HG03066 (cell line): ENCODE results near the gene CHAT.

Experiments used
- ATAC-seq: cut with Tn5 transposase; IDR thresholded peaks from one replicate; pipeline ENCODE4 v1.9.1; 2021; ENCODE audit warnings: low read depth; ENCODE audit not compliant: unreplicated experiment

CHAT gene

DNA sequence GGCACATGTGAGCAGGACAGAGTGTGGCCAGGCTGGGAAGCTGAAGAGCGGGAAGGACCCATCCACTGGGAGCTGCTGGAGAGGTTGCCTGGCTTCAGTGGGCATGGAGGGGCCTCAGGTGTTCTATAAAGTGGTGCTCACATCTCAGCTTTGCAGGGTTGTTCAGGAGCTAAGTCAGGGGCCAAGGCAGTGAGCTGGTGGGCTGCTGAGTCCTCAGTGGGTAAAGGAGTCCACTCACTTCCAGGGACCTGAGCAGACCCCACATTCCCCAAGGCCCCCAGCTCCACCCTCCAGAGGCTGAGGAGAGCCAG is 36.8 kb downstream of the CHAT start:
- ATAC-seq, result no peak

DNA sequence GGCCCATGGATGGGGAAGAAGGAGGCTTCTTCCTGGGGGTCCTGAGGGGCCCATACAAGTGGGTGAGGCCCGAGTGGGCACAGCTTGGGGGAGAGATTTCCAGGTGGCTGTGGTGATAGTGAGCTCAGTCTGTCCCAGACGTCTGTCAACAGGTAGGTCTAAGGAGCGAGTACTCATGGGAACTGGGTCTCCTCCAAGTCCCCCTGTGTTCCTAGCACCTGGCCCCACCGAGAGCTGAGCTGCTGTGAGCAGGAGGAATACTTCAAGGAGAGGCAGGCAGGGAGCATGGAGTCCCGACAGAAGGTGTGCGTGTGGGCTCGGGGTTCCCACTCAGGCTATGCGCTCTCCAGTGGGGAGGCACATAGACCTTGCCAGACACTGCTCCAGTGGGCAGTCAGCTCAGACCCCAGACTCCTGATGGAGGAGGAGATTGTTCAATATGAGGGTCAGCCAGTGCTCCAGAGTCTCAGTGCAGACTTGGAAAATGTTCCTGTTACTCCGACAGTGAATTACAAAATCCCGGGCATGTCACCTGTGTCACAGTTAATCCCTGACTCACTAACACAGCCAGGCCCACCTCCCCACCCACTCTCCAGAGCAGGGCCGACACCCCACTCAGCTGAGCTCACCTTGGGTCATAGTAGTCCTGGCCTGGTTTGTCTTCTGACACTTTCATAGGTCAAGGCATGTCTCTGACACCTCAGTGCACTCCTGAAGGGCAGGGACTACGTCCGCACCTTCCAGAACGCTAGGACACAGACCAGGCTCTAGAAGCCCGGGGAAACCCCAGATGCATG is 37.4 kb downstream of the CHAT start:
- no peak for ATAC-seq

DNA sequence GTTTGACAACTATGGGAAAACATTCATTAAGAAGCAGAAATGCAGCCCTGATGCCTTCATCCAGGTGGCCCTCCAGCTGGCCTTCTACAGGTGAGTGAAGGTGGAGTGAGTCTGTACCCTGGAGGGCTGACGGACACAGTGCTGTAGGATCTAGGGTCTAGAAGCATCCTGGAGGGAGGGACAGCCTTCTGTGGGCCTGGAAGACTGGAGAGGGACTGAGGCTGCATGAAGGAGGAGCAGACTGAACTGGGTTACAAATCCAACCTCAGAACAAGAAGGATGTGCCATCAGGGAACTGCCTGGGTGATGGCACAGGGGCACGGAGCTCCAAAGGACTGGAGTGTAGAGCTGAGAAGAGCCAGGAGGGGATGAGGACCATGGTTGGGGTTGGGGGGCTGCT is 38.1 kb downstream of the CHAT start:
- ATAC-seq, result no peak

DNA sequence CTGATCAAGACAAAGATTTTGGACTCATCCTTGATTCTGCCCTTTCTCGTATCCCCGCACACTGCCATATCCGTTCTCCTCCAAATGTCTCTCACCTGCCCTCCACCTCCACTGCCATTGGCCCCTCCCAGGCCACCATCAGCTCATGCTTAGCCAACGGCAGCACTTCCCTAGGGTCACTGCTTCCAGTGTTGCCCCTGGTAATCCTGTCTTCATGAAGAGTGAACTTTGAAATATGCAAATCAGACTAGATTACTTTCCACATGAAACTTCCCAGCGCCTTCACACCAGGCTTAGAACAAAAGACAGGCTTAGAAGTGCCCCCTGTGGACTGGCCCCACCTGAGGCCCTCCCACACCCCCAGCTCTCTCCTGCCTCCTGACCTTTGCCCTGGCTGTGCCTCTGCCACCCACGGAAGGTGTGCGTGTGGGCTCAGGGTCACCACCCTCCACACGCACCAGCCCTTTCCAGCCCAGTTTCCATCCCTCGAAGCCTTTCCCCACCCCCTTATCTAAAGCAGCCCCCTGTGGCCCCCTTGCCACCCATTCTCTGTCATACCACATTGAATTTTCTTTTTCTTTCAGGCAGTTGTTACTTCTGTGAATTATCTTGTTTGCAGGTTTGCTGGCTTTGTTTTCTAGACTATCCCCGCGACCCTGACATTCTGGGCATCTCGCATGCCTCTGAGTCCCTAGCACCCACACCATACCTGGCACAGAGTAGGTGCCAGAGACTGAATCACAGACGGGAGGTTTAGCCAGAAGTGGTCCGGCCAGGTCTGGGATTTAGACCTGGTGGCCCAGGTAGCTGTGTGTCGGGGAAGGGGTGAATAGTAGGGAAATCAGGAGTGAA is 38.8 kb downstream of the CHAT start:
- ATAC-seq, result no peak

DNA sequence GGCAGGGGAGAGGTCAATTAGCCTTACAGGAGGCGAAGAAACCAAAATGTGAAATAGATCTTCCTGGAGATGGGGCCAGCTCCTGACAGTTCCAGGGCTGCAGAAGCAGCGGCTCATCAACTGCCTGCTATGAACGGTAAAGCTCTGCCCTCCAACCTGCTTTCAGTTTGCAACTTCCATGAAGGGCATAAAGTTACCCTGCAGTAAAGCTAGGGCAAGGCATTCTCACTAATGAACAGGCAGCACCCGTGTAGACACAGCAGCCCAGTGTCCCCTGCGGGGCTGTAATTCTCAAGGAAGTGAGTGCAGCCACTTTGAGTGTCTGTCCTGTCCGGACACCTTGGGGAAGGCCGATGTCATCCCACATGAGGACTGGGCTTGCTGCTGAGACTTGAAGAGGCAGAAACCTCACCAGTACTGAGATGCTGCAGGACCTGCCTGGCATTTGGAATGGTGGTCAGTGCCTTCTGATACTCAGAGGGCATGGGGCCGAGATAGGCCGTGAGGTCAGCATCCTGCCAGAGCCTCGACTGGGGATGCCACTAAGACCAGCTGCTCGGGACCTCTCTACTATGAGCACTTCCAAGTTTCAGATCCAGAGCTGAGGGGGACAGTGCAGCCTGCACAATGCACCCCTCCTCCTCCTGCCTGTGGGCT is 39.6 kb downstream of the CHAT start:
- no peak for ATAC-seq

DNA sequence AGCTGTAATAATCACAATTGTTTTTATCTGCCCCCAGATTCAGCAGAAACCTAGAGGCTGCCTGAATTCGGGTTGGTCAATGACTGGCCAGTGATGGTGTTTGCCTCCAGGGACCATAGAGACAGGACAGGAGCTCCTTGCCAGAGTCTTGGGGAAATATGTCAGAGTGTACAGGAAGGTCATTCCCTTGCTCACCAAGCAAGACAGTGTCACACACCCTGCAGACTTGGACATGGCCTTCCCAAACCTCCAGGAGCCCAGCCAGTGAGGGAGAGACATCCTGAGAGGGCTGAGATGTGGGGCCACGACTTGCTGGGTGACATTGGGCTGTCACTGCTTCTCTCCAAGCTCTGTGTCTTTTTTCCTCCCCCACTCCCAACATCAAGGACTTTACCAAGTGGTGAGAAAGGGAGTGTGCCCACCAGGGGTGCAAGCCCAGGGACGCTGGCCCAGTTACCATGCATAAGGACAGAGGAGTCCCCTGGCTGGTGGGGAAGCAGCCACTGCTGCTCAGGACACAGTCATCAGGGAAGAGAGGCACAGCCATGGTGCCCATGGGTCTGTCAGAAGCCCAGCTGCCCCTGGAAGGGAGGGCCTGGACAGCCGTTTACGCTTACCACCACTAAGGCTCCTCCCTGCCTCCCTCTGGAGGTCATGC is 40.3 kb downstream of the CHAT start:
- no peak for ATAC-seq

DNA sequence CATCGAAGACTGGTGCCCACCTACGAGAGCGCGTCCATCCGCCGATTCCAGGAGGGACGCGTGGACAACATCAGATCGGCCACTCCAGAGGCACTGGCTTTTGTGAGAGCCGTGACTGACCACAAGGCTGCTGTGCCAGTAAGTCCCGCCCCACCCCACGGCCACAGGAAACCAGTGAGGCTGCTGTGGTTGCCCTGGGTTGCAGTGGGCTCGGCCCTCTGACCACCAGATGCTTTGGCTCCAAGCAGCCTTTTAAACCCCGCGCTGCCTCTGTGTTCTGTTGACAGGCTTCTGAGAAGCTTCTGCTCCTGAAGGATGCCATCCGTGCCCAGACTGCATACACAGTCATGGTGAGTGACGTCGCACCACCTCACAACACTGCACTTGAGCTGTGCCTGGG is 41.3 kb downstream of the CHAT start:
- ATAC-seq, result no peak

DNA sequence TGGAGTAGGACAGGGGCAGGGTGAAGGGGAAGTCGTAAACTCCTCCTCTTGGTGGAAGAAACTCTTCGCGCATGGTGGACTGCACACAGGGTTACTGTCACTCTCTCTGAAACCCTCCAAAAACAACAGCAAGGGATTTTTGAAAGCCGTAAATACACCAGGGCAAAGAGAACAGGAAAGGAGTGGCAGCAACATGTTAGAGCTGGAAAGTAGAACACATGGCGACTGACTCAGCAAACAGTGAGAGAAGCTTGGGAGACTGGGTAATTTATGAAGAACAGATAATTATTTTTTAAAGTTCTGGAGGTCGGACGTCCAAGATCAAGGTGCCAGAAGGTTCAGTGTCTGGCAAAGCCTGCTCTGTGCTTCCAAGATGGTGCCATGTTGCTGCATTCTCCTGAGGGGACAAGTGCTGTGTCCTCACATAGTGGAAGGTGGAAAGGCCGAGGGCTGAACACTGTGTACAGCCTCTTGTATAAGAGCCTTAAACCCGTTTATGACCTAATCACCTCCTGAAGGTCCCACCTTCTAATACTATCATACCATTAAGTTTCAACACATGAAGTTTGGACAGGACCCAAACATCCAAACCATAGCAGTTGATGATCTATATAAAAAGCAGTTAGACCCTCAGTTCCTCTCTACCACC is 43.1 kb downstream of the CHAT start:
- no peak for ATAC-seq

DNA sequence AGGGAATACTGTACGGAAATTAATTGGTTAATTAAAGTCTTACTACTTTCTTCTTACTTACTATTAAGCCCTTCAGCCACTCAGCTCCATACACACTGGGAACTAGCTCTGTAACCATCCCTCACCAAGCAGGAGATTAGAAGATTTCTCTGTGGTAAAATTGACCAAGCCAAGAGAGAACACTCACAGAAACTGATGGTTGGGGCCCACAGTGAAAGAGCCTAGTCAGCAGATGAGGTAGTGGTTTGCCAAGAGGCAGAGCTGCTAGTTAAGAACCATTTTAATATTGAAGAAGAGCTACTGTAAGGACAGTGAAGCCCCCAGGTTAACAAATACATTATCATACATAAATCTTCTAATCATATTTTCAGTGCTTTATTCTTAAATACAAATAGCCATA is 43.8 kb downstream of the CHAT start:
- no peak for ATAC-seq

DNA sequence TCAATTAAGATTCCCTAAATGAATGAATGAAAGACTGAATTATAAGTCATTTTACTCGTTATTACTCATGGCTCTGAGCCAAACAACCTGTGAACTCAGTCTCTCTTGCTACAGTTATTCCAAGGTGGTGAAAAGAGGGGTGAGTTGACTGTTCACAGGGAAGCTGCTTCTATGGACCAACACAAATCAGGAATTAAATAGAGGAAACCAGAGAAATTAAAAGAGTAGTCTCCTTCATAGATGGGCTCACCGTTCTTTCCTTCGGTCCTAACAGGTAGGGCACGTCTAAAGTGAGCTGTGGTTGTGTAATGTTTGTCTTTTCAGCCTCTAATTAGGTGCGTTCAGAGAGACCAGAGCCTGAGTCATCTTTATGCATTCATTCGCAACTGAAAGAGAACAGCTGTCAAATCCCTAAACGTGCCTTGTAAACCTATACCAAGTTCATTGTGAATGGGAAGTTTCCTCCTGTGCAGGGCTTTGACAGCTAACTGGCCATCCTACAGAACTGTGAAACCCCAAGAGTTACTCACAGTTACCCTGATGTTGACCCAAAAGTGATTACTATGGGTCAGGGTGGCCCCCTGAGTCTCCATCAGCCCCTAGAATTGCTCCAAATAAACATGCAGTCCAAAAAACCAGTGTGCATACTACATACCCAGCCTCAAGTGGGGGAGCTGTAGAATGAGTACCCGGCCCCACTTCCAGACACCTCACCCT is 47.5 kb downstream of the CHAT start:
- ATAC-seq, result no peak

DNA sequence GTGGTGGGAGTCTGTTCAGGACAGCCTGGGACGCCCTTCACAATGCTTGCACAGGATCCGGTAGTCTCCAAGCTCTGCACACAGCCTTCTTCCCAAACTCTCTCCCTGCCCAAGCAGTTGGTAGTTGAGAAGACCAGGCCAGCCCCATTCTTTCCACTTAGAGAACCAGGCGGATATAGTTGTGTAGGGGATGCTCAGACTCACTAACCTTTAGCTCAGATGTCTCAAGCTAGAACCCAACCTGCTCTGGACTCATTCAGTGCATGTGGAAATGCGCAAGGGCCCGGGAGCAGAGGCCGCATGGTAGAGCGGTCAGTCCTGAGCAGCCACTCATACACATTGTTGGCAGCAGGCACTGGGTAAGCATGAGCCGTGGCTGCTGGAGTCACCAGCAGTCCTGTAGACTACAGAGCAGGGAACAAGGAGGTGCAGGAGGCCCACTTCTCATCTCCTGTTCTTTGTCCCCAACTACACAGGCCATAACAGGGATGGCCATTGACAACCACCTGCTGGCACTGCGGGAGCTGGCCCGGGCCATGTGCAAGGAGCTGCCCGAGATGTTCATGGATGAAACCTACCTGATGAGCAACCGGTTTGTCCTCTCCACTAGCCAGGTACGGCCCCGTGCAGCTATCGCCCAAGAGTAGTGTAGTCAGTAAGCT is 48.5 kb downstream of the CHAT start:
- no peak for ATAC-seq

DNA sequence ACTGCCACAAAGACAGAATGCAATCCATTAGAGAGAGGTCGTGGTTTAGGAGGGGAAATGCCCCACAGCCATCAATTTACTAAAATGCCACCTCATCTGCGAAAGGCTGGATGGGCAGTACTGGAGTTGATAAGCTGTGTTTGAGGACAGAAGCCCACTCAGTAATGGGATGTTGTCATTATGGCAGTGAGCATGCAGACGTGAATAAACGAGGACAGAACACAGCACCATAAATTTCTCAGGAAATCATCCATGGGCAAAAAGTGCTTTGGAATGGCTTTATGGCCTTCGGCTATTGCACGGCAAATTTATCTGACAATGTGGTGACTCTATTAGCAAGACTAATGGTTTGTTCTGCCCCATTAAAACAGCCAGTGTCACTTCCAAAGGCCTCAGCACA is 49.8 kb downstream of the CHAT start:
- ATAC-seq, result no peak

DNA sequence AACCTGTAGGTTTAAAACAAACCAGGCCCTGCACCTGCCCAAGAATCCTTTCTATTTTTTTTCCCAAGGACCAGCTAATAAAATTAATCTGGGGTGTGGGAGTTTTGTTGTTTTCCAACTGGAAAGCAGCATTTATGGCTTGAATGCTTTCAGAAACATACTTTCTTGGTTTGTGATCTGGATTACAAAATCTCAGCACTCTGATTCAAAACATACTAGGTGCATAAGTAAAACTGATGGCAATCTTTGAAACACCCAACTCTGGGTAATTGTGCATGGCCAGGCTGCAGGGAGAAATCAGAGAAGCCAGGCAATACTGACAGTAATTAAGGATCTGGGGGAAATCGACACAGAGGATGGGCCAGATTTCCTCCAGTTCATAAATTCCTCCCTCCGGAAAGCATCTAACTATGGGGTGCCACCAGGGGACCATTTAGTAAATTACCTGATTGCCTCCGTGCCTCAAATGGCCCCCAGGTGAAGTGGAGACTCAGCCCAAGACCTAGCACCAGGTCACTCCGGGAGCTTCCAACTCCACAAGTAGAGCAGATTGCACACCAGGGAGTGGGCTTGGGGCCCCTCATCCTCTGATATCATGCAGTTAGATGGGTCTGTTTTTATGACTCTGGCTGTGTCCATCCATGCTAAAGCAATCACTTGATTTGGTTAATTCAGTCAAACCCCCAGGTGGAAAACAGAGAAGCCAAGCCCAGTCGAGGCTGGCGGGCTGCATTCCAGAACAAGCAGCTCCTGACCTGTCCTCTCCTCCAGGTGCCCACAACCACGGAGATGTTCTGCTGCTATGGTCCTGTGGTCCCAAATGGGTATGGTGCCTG is 50.4 kb downstream of the CHAT start:
- no peak for ATAC-seq

DNA sequence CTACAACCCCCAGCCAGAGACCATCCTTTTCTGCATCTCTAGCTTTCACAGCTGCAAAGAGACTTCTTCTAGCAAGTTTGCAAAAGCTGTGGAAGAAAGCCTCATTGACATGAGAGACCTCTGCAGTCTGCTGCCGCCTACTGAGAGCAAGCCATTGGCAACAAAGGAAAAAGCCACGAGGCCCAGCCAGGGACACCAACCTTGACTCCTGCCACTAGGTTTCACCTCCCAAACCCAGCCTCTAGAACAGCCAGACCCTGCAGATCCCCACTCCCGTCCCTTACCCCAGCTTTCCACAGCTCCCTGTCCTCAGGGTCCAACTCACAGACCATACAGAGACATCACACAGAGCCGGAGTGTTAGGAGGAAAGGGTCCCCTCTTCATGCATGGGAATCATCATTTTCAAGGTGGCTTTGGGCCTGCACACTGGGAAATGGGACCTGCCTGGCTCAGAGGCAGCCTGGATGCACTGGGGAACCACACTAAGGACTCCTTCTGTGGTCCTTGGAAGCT is 51.1 kb downstream of the CHAT start:
- no peak for ATAC-seq

DNA sequence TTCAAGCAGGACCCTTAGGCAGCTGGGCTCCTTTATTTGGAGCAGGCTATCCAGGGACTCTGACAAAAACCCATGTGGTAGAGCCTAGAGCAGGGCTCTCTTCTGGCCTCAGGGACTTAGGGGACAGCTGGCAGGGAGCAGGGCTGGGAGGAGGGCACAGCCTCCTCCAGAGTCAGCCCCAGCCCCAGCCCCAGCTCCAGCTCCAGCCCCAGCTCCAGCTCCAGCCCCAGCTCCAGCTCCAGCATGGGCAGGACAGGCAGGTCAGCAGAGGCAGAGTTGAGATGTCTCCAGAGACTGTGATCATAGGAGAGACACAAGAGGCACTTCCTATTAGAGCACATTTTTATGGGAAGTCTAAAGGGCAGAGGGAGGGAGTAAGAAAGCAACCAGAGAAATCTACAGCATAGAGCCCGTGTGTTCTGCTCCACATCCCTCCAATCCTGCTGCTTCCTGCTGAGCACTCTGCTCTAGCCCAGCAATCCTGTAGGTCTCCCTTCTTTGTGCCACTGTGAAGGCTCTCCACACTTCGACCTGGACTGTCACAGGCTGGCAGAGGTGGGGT is 52.3 kb downstream of the CHAT start:
- ATAC-seq, result no peak

DNA sequence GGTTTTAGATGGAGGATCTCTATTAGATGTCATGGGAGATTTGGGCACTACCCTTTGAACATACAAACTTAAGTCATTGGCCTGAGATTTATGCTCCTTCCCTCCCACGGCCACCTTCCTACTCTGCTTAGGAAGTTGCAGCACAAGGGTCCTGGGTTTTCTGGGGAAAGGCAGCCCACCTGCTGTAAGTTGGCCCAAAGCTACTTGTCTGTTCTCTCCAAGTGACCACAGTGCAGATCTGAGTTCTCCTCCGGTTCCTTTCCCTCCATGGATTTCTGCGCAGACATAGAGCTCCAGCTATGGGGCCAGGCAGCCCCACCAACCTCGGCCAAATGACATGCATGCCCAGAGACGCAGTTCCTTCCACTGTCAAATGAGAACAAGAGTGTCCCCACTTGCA is 52.8 kb downstream of the CHAT start:
- no peak for ATAC-seq

DNA sequence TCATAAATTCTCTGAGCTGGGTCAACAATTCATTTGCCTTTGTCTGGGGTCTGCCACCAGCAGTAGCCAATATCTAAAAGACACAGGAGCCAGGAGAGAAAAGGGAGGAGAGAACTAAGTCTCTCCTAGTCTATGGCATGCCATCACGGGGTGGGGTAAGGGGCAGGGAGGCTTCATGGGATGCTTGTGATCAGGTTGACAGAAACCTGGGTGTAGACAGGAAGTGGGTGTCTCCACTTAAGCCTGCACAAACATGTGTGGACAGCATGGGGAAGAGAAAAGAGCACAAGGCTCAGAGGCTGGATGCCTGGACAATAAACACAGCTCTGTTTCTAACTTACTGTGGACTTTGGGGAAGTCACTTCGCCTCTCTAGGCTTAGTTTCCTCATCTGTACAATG is 54.2 kb downstream of the CHAT start:
- no peak for ATAC-seq

DNA sequence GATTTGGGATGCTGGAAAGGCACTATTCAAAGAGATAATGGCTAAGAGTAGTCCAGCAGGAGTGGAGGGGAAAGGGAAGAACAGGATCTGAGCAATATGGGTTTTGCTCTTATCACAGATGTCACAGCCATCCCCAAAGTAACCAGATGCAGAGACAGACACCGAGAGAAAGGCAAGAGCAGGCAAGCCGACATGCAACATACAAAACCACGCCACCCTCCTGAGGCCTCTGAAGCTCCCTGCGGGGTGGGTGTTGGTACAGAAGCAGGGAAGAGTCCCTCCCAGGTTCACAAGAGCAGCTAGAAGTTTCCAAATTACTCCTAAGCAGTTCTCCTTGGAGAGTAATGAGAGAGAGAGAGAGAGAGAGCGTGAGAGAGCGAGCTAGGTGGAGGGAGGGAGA is 54.8 kb downstream of the CHAT start:
- ATAC-seq, result no peak
